ENCODE data around the gene WWC1. TPM values are rescaled to one million over a fixed set of nuclear protein-coding genes. Genes with fewer than 3 reads are reported as not detected.

The WWC1 gene
- total RNA-seq, 8 experiments from 2014 or later = 5.6 to 74.1 (median 8.9) TPM

GRCh38 chr5:168287362-168287761 is 4.1 kb upstream of the WWC1 start:
- WGBS, 10 experiments = 0 to 100% (median 86%) methylated on average over 1 to 4 of the region's 4 CpGs; no CpG with 5 or more reads in 2 of the 10 experiments
- in situ Hi-C loops (cut with MboI; ENCODE audit: low pct_unique_long_range_greater_than_20kb in 2 of 9, low sequenced_read_pairs in 9 of 9, unreplicated experiment in 9 of 9) = loop anchor here in 2 of 9 experiments (25.0 kb wide), 3 partner anchors 200 to 675 kb away; partner anchors contain the start of gene RARS1 (in 1 of the 2)
- no peak for ATAC-seq (replicated peaks in 6 of 8)
- Histone ChIP-seq H3K4me1 (replicated peaks in 1 of 2) (peaks cover 3 to 8% of the 10 kb centered on the region in 2 donors), H3K27ac (no peak overlapping the region), H3K4me3 (no peak overlapping the region)

- ATAC-seq (replicated peaks in 6 of 8) = peak in 2 of 8 experiments; percentile 10 to 15
- in situ Hi-C loops (cut with MboI; ENCODE audit: low pct_unique_long_range_greater_than_20kb in 2 of 9, low sequenced_read_pairs in 9 of 9, unreplicated experiment in 9 of 9) = loop anchor here in 2 of 9 experiments (25.0 kb wide), 3 partner anchors 199 to 674 kb away; partner anchors contain the start of gene RARS1 (in 1 of the 2)
- Histone ChIP-seq H3K4me3 (no peak overlapping the region), H3K4me1 (replicated peaks in 1 of 2) (peaks cover 9 to 19% of the 10 kb centered on the region in 2 donors), H3K27ac (no peak overlapping the region)
- WGBS, 10 experiments = 74 to 90% (median 81%) methylated on average over 2 to 16 of the region's 22 CpGs; no CpG with 5 or more reads in 1 of the 10 experiments
Observed at GRCh38 chr5:168288349-168289245, 2.8 kb upstream of the WWC1 start.

DNA sequence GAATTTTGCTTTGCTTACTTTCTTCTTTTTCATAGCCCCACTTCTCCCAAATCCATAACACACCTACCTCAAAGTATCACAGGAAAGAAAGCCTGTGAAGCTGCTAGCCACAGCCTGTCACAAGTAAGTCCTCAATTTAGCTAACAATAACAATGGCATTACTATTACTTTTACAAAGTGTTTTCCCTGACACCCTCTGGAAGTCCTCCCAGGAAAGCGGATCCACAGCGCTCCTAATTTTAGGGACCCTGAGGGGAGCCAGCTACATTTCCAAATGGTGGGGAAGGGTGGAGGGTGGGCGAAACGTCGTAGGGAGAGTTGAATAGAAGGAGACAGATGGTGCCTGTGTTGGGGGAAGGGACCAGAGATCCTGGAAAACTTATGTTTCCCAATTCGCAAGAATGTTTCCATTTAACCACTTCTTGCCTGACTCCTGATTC is 523 bp upstream of the WWC1 start:
- in situ Hi-C loops (cut with MboI; ENCODE audit: low pct_unique_long_range_greater_than_20kb in 2 of 9, low sequenced_read_pairs in 9 of 9, unreplicated experiment in 9 of 9) = loop anchor here in 2 of 9 experiments (25.0 kb wide), 3 partner anchors 196 to 671 kb away; partner anchors contain the start of gene RARS1 (in 1 of the 2)
- 0 to 67% (median 20%) methylated on average over 1 to 5 of the region's 6 CpGs; no CpG with 5 or more reads in 1 of the 10 experiments for WGBS, 10 experiments
- H3K27ac ChIP-seq = no peak overlapping the region

DNA sequence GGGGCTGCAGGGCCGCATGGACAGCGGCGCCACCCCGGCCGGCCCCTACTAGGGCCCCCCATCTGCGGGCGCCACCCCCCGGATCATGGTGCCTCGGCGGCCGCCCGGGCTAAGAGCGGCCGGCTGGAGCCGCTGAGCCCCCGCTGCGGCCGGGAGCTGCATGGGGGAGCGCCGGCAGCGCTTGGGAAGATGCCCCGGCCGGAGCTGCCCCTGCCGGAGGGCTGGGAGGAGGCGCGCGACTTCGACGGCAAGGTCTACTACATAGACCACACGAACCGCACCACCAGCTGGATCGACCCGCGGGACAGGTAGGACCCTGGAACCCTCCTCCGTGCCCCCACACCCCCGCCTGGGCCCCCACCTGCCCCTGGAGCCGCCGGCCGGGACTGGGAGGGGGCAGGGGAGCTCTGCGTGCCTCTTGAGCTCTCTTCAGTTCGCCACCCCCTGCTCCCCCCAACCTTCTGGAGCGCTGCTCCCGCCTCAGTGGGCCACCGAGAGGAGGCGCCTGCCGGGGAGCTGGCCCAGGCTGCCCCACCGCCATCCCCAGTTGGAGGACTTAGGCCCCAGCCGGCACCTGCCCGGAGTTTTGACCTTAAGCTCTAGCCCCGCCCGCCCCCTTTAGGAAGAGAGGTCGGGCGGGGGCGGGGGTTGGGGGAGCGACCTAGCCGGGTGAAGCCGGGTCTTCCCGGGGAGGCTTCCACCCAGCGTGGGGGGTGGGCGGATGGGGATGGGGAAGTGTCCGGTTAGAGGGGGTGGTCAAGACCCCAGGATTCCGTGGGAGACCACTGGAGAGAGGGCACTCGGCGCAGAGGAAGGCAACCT is 730 bp downstream of the WWC1 start:
- no peak overlapping the region for H3K27ac ChIP-seq
- in situ Hi-C loops (cut with MboI; ENCODE audit: low pct_unique_long_range_greater_than_20kb in 2 of 9, low sequenced_read_pairs in 9 of 9, unreplicated experiment in 9 of 9) = loop anchor here in 2 of 9 experiments (25.0 kb wide), 3 partner anchors 195 to 670 kb away; partner anchors contain the start of gene RARS1 (in 1 of the 2)
- peak; percentile 44 to 72 (median 64) for ATAC-seq (replicated peaks in 6 of 8)
- WGBS, 10 experiments = no CpG with 5 or more reads among the region's 64 CpGs
- peaks cover 22 to 26% of the 10 kb centered on the region in 2 donors for H3K4me1 ChIP-seq (replicated peaks in 1 of 2)
- H3K4me3 ChIP-seq = peak overlapping the region; percentile 57 to 96 (median 72)

More for the DNA sequence above, 523 bp upstream of the WWC1 start:
- no peak for ATAC-seq (replicated peaks in 6 of 8)
- peaks cover 16 to 24% of the 10 kb centered on the region in 2 donors for H3K4me1 ChIP-seq (replicated peaks in 1 of 2)
- H3K4me3 ChIP-seq = peak overlapping the region; percentile 57 to 96 (median 72)

- ATAC-seq (replicated peaks in 6 of 8) = peak in 3 of 8 experiments; percentile 0 to 3 (median 2)
- H3K4me3 ChIP-seq = peak overlapping the region; percentile 57 to 96 (median 72)
- peaks cover 22 to 26% of the 10 kb centered on the region in 2 donors for H3K4me1 ChIP-seq (replicated peaks in 1 of 2)
- 47 to 94% (median 75%) methylated on average over 3 to 6 of the region's 18 CpGs; no CpG with 5 or more reads in 2 of the 10 experiments for WGBS, 10 experiments
- in situ Hi-C loops (cut with MboI; ENCODE audit: low pct_unique_long_range_greater_than_20kb in 2 of 9, low sequenced_read_pairs in 9 of 9, unreplicated experiment in 9 of 9) = loop anchor here in 2 of 9 experiments (25.0 kb wide), 3 partner anchors 194 to 669 kb away; partner anchors contain the start of gene RARS1 (in 1 of the 2)
- H3K27ac ChIP-seq = no peak overlapping the region
Observed at GRCh38 chr5:168292786-168293696, 1.6 kb downstream of the WWC1 start.

- in situ Hi-C loops (cut with MboI; ENCODE audit: low pct_unique_long_range_greater_than_20kb in 2 of 9, low sequenced_read_pairs in 9 of 9, unreplicated experiment in 9 of 9) = loop anchor here in 2 of 9 experiments (25.0 kb wide), 3 partner anchors 192 to 667 kb away; partner anchors contain the start of gene RARS1 (in 1 of the 2)
- Histone ChIP-seq H3K4me1 (replicated peaks in 1 of 2) (peaks cover 34 to 43% of the 10 kb centered on the region in 2 donors), H3K27ac (peak overlapping the region; percentile 23 to 27), H3K4me3 (no peak overlapping the region)
- 0 to 87% (median 5%) methylated on average over 1 to 8 of the region's 12 CpGs; no CpG with 5 or more reads in 4 of the 10 experiments for WGBS, 10 experiments
- ATAC-seq (replicated peaks in 6 of 8) = peak in 3 of 8 experiments; percentile 34 to 69 (median 36)
Observed at GRCh38 chr5:168295574-168296201, 4.2 kb downstream of the WWC1 start.

- in situ Hi-C loops (cut with MboI; ENCODE audit: low pct_unique_long_range_greater_than_20kb in 2 of 9, low sequenced_read_pairs in 9 of 9, unreplicated experiment in 9 of 9) = loop anchor here in 2 of 9 experiments (25.0 kb wide), 3 partner anchors 191 to 666 kb away; partner anchors contain the start of gene RARS1 (in 1 of the 2)
- ATAC-seq (replicated peaks in 6 of 8) = no peak
- Histone ChIP-seq H3K4me3 (no peak overlapping the region), H3K4me1 (replicated peaks in 1 of 2) (peaks cover 40 to 48% of the 10 kb centered on the region in 2 donors), H3K27ac (no peak overlapping the region)
- WGBS, 10 experiments = 71 to 100% (median 100%) methylated on average over 1 to 2 of the region's 2 CpGs; no CpG with 5 or more reads in 3 of the 10 experiments
Observed at GRCh38 chr5:168296682-168297081, 5.2 kb downstream of the WWC1 start.

- peaks cover 38 to 40% of the 10 kb centered on the region in 2 donors for H3K4me1 ChIP-seq (replicated peaks in 1 of 2)
- WGBS, 10 experiments = 80 to 100% (median 100%) methylated on average over 1 to 5 of the region's 7 CpGs; no CpG with 5 or more reads in 5 of the 10 experiments
- no peak overlapping the region for H3K27ac ChIP-seq
- no peak overlapping the region for H3K4me3 ChIP-seq
- in situ Hi-C loops (cut with MboI; ENCODE audit: low pct_unique_long_range_greater_than_20kb in 2 of 9, low sequenced_read_pairs in 9 of 9, unreplicated experiment in 9 of 9) = loop anchor here in 2 of 9 experiments (25.0 kb wide), 3 partner anchors 188 to 663 kb away; partner anchors contain the start of gene RARS1 (in 1 of the 2)
- no peak for ATAC-seq (replicated peaks in 6 of 8)
Observed at GRCh38 chr5:168298949-168299348, 7.5 kb downstream of the WWC1 start.

DNA sequence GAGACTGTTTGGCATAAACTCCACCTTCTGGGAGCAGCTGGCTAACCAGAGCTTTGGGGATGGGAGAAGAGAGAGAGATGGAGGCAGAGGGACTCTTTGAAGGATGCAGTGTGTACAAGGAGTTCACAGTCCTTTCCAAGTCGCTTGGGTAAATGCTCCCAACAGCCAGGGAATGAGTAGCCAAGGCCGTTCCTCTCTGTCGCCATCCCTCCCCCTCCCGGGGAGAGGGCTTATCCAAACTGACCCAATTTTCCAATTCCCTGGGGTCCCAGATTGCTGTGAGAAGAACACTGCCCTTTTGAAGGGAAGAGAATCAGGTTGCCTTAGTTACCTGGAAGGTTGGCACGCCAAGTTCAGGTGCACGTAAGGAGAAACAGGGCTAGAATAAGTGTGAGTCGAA is 7.9 kb downstream of the WWC1 start:
- no peak overlapping the region for H3K27ac ChIP-seq

DNA sequence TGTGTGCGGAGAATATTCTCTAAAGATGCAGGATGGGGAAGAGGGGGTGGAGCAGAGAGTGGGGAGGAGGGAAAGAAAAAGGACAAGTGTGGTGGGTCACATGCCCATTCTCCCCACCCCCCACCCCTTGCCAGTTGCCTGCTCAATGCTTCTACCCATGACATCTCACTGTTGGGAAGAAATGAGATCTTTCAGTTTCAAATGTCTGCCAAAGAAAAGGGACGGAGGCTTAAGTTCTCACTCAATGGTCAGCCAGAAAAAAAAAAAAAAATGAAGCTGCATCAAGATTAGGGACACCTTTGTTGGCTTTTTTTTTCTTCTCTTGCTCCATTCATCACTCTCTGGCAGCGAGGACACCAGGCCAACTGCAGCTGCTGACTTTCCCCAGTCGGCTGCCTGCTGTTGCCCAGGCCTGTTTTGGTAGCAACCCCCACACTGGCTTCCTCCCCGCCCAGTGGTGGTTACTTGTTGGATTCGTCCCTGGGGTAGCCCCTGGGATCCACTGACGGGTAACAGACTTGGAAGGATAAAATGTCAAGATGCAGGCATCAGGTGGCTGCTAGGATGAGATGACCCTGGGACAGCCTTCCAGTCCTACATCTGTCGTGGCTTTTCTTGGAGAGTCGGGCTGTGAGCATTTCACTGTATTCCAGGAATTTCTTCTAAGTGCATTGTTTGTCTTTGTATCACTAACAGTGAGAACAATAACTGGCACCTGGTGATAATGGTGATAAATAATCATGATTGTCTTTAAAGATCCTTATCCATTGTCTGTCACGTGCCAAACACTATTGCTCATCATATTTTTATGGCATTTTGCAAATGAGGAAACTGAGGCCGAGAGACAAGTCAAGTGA is 9.1 kb downstream of the WWC1 start:
- H3K4me1 ChIP-seq (replicated peaks in 1 of 2) = peaks cover 34 to 39% of the 10 kb centered on the region in 2 donors
- in situ Hi-C loops (cut with MboI; ENCODE audit: low pct_unique_long_range_greater_than_20kb in 2 of 9, low sequenced_read_pairs in 9 of 9, unreplicated experiment in 9 of 9) = no loop called here
- H3K27ac ChIP-seq = peak overlapping the region; percentile 36 to 44
- WGBS, 10 experiments = 10 to 97% (median 45%) methylated on average over 2 to 9 of the region's 11 CpGs; no CpG with 5 or more reads in 1 of the 10 experiments
- no peak overlapping the region for H3K4me3 ChIP-seq
- peak in 5 of 8 experiments; percentile 29 to 76 (median 67) for ATAC-seq (replicated peaks in 6 of 8)

More for the DNA sequence above, 7.9 kb downstream of the WWC1 start:
- no peak for ATAC-seq (replicated peaks in 6 of 8)
- Histone ChIP-seq H3K4me3 (no peak overlapping the region), H3K4me1 (replicated peaks in 1 of 2) (peaks cover 38 to 39% of the 10 kb centered on the region in 2 donors)
- 60 to 100% (median 78%) methylated on average over 1 to 4 of the region's 7 CpGs; no CpG with 5 or more reads in 4 of the 10 experiments for WGBS, 10 experiments
- in situ Hi-C loops (cut with MboI; ENCODE audit: low pct_unique_long_range_greater_than_20kb in 2 of 9, low sequenced_read_pairs in 9 of 9, unreplicated experiment in 9 of 9) = loop anchor here in 2 of 9 experiments (25.0 kb wide), 3 partner anchors 188 to 663 kb away; partner anchors contain the start of gene RARS1 (in 1 of the 2)

Data from motor neuron (in vitro differentiated cells).